Osteocyte (in vitro differentiated cells): ENCODE data around the gene TMEM178B. TPM values are rescaled to one million over a fixed set of nuclear protein-coding genes. Genes with fewer than 3 reads are reported as not detected.

Experiments
- DNase-seq: peaks from one replicate; pipeline ENCODE4 v3.0.0; 2021; ENCODE audit warnings: mixed read lengths; ENCODE audit not compliant: unreplicated experiment; ENCODE audit errors: extremely low spot score
- H3K27ac Mint-ChIP-seq: one replicate; pipeline ENCODE4 v1.8.0; 2021; ENCODE audit warnings: mild to moderate bottlenecking, mixed read lengths; ENCODE audit not compliant: unreplicated experiment
- H3K27me3 Mint-ChIP-seq: one replicate; pipeline ENCODE4 v1.8.0; 2021; ENCODE audit warnings: mixed read lengths; ENCODE audit not compliant: unreplicated experiment
- H3K36me3 Mint-ChIP-seq: one replicate; pipeline ENCODE4 v1.8.0; 2021; ENCODE audit warnings: mixed read lengths; ENCODE audit not compliant: unreplicated experiment
- H3K4me1 Mint-ChIP-seq: one replicate; pipeline ENCODE4 v1.8.0; 2021; ENCODE audit warnings: mixed read lengths; ENCODE audit not compliant: unreplicated experiment
- H3K4me3 Mint-ChIP-seq: one replicate; pipeline ENCODE4 v1.8.0; 2021; ENCODE audit warnings: mild to moderate bottlenecking, moderate library complexity, mixed read lengths; ENCODE audit not compliant: unreplicated experiment
- H3K9me3 Mint-ChIP-seq: one replicate; pipeline ENCODE4 v1.8.0; 2021; ENCODE audit warnings: mixed read lengths; ENCODE audit not compliant: unreplicated experiment
- total RNA-seq: library from RNA; stranded (reverse); gene quantifications from 2 replicates; pipeline ENCODE4 v1.2.1, GENCODE V29; 2021
- TF ChIP-seq, protein P1 (sequence below): fragments of 200-600 bp; sonication (generic); IDR thresholded peaks from 2 replicates; pipeline ENCODE4 v1.5.0; 2021; ENCODE audit warnings: antibody characterized with exemption, mild to moderate bottlenecking, moderate library complexity

Gene TMEM178B
- total RNA-seq, 1 donor from 2014 or later = 0.70 TPM

DNA sequence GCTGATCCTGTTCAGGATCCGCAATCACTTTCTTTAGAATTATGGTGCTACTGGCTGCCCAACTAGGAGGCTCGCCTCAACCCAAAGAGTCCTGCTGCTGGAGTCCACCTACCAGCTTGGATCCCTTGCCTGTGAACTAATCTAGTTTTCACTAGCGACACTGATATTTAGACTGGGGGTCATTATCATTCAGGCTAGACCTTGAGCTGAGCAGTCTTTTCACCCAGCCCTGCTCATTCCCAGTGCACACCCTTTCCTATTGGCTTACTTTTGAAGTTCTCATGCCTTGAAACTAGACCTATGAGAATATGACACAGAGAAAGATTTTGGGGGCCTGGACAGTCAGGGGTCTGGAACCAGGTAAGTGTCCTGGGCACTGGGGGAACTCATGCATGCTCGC, 107.9 kb downstream of the TMEM178B start:
- DNase-seq = no peak
- Mint-ChIP-seq H3K4me3 (no peak overlapping the region), H3K4me1 (no peaks in the 10 kb centered on the region), H3K36me3 (no peaks in the 10 kb centered on the region), H3K27ac (no peak overlapping the region), H3K27me3 (no peaks in the 10 kb centered on the region), H3K9me3 (no peaks in the 10 kb centered on the region)
- TF ChIP-seq, protein P1, sequence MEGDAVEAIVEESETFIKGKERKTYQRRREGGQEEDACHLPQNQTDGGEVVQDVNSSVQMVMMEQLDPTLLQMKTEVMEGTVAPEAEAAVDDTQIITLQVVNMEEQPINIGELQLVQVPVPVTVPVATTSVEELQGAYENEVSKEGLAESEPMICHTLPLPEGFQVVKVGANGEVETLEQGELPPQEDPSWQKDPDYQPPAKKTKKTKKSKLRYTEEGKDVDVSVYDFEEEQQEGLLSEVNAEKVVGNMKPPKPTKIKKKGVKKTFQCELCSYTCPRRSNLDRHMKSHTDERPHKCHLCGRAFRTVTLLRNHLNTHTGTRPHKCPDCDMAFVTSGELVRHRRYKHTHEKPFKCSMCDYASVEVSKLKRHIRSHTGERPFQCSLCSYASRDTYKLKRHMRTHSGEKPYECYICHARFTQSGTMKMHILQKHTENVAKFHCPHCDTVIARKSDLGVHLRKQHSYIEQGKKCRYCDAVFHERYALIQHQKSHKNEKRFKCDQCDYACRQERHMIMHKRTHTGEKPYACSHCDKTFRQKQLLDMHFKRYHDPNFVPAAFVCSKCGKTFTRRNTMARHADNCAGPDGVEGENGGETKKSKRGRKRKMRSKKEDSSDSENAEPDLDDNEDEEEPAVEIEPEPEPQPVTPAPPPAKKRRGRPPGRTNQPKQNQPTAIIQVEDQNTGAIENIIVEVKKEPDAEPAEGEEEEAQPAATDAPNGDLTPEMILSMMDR = no peak

DNA sequence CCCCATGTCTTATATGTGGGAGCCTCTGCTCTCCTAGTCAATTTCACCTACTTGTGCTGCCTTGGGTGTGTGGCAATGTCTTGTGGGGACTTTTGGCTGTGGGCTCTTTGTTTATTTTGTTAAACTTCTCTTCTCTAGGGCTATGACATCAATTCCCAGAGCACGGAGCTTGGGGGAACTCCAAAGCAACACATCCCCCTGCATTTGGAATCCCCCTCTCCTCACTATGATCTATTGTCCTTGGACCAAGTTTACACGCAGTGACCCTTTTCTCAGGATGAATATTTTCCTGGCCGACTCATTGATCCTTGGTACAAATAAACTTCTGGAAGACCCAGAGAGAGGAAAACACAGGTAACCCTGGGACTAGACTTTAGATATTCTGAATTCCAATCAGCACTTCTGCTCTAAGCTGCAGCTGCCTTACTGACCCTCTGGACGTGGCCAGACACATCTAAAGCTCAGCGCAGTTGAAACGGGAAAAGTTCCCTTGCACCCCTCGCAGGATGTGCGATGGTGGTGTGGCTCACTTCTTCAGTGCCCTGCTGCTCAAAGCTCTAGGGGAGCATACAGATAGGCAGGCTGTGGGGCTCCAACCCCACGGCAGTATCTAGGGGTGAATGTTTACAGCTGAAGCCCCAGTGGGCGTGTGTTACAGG, 110.8 kb downstream of the TMEM178B start:
- no peak overlapping the region for H3K4me3 Mint-ChIP-seq
- DNase-seq = no peak
- no peaks in the 10 kb centered on the region for H3K36me3 Mint-ChIP-seq
- H3K4me1 Mint-ChIP-seq = no peaks in the 10 kb centered on the region
- no peaks in the 10 kb centered on the region for H3K27me3 Mint-ChIP-seq
- H3K27ac Mint-ChIP-seq = no peak overlapping the region
- no peaks in the 10 kb centered on the region for H3K9me3 Mint-ChIP-seq
- TF ChIP-seq, protein P1 = no peak

GRCh38 chr7:141185369-141185967, 111.6 kb downstream of the TMEM178B start:
- Mint-ChIP-seq H3K4me3 (no peak overlapping the region), H3K36me3 (no peaks in the 10 kb centered on the region), H3K27ac (no peak overlapping the region), H3K27me3 (no peaks in the 10 kb centered on the region), H3K4me1 (no peaks in the 10 kb centered on the region), H3K9me3 (no peaks in the 10 kb centered on the region)
- TF ChIP-seq, protein P1 = no peak
- DNase-seq = no peak

- DNase-seq = no peak
- no peaks in the 10 kb centered on the region for H3K36me3 Mint-ChIP-seq
- no peak overlapping the region for H3K27ac Mint-ChIP-seq
- TF ChIP-seq, protein P1 = no peak
- no peaks in the 10 kb centered on the region for H3K9me3 Mint-ChIP-seq
- H3K4me1 Mint-ChIP-seq = no peaks in the 10 kb centered on the region
- no peaks in the 10 kb centered on the region for H3K27me3 Mint-ChIP-seq
- no peak overlapping the region for H3K4me3 Mint-ChIP-seq
Measured at GRCh38 chr7:141189231-141189630, 115.4 kb downstream of the TMEM178B start.

- no peaks in the 10 kb centered on the region for H3K27me3 Mint-ChIP-seq
- H3K4me1 Mint-ChIP-seq = no peaks in the 10 kb centered on the region
- H3K36me3 Mint-ChIP-seq = no peaks in the 10 kb centered on the region
- H3K9me3 Mint-ChIP-seq = no peaks in the 10 kb centered on the region
- TF ChIP-seq, protein P1 = no peak
- DNase-seq = no peak
- no peak overlapping the region for H3K4me3 Mint-ChIP-seq
- H3K27ac Mint-ChIP-seq = no peak overlapping the region
Measured at GRCh38 chr7:141190495-141190894, 116.6 kb downstream of the TMEM178B start.
